Fibroblast of lung (primary cell): ENCODE results near the gene GAL. TPM values are rescaled to one million over a fixed set of nuclear protein-coding genes. Genes with fewer than 3 reads are reported as not detected.

Experiments used
- DNase-seq, 2 donors: peaks; one replicate each; pipeline versions ENCODE4 v3.0.0 to v3.0.0-alpha.2; 2010; ENCODE audit warnings: low read depth in 2 of 2
- H2AFZ ChIP-seq: 2 replicates; pipeline ENCODE4 v1.5.1; 2012; ENCODE audit warnings: low read length, control low read depth, inconsistent platforms
- H3K27ac ChIP-seq: 2 replicates; pipeline ENCODE4 v1.5.1; 2011; ENCODE audit warnings: low read length, control low read depth; ENCODE audit not compliant: insufficient read depth
- H3K27me3 ChIP-seq: 2 replicates; pipeline ENCODE4 v1.5.1; 2011; ENCODE audit warnings: mild to moderate bottlenecking, low read length; ENCODE audit not compliant: control insufficient read depth, insufficient read depth
- H3K36me3 ChIP-seq: 2 replicates; pipeline ENCODE4 v1.5.1; 2011; ENCODE audit warnings: low read length; ENCODE audit not compliant: control insufficient read depth, insufficient read depth
- H3K4me1 ChIP-seq: 2 replicates; pipeline ENCODE4 v1.5.1; 2011; ENCODE audit warnings: low read length; ENCODE audit not compliant: control insufficient read depth, insufficient read depth; ENCODE audit errors: extremely low read depth
- H3K4me2 ChIP-seq: 2 replicates; pipeline ENCODE4 v1.5.1; 2011; ENCODE audit warnings: low read length, control low read depth; ENCODE audit not compliant: insufficient read depth; ENCODE audit errors: extremely low read depth
- H3K4me3 ChIP-seq, 4 experiments: fragments of 200-600 bp in 1 of 4; sonication (generic) in 1 of 4; replicated peaks in 1 of 4; 2 replicates each; pipeline ENCODE4 v1.5.1; 2011 to 2016; ENCODE audit warnings: low read length in 4 of 4, low read depth in 3 of 4, mild to moderate bottlenecking in 3 of 4, control low read depth in 2 of 4, inconsistent platforms in 1 of 4, mixed read lengths in 1 of 4; ENCODE audit not compliant: insufficient read depth in 1 of 4; ENCODE audit errors: control extremely low read depth in 1 of 4
- H3K79me2 ChIP-seq: 2 replicates; pipeline ENCODE4 v1.5.1; 2012; ENCODE audit warnings: mild to moderate bottlenecking, low read length, inconsistent platforms; ENCODE audit not compliant: control insufficient read depth, insufficient read depth
- H3K9ac ChIP-seq: 2 replicates; pipeline ENCODE4 v1.5.1; 2011; ENCODE audit warnings: mild to moderate bottlenecking, low read length, control low read depth; ENCODE audit not compliant: insufficient read depth
- H3K9me3 ChIP-seq: 2 replicates; pipeline ENCODE4 v1.5.1; 2012; ENCODE audit warnings: low read depth, low read length; ENCODE audit not compliant: control insufficient read depth, insufficient read depth
- H4K20me1 ChIP-seq: 2 replicates; pipeline ENCODE4 v1.5.1; 2011; ENCODE audit warnings: low read length; ENCODE audit not compliant: control insufficient read depth, insufficient read depth; ENCODE audit errors: extremely low read depth
- EZH2 ChIP-seq: IDR thresholded peaks from 2 replicates; pipeline ENCODE4 v1.5.1; 2012; ENCODE audit warnings: low read length, control low read depth, mild to moderate bottlenecking; ENCODE audit errors: missing control alignments
- polyA plus RNA-seq, 2 donors: library from polyadenylated mRNA; depleted of rRNA in 1 of 2; stranded (reverse) in 1 of 2; unstranded in 1 of 2; fragments of >200 nt; gene quantifications; 2 replicates each; pipeline ENCODE4 v1.2.1, GENCODE V29; 2011 to 2012; ENCODE audit warnings: missing spikeins in 1 of 2
- total RNA-seq: library from RNA; depleted of rRNA; stranded (reverse); fragments of >200 nt; gene quantifications from 2 replicates; pipeline ENCODE4 v1.2.1, GENCODE V29; 2014
- TF ChIP-seq, protein P1 (sequence below), 2 donors: IDR thresholded peaks in 1 of 2; conservative IDR thresholded peaks in 1 of 2; 1 replicate in 1 of 2; 2 replicates in 1 of 2; pipeline ENCODE4 v1.5.1; 2011 to 2012; ENCODE audit warnings: low read length in 2 of 2, control low read depth in 1 of 2, inconsistent platforms in 1 of 2, low read depth in 1 of 2, mild to moderate bottlenecking in 1 of 2

The GAL gene
- total and polyA plus RNA-seq, 2 donors (not counting 1 experiment from before 2014, with no cell fraction given) = 1.6 to 5.4 TPM

GRCh38 chr11:68704887-68705286 is 20.5 kb downstream of the GAL start:
- H3K4me3 ChIP-seq = no peak overlapping the region
- H3K4me2 ChIP-seq = no peak overlapping the region
- H3K36me3 ChIP-seq = no peaks in the 10 kb centered on the region
- H2AFZ ChIP-seq = no peak overlapping the region
- H3K4me1 ChIP-seq = no peaks in the 10 kb centered on the region
- no peaks in the 10 kb centered on the region for H3K9me3 ChIP-seq
- H3K79me2 ChIP-seq = no peaks in the 10 kb centered on the region
- no peak overlapping the region for H3K9ac ChIP-seq
- H4K20me1 ChIP-seq = no peaks in the 10 kb centered on the region
- peaks cover 6% of the 10 kb centered on the region for H3K27me3 ChIP-seq
- peak; percentile 6 to 7 for DNase-seq
- TF ChIP-seq EZH2 = no peak
- TF ChIP-seq, protein P1, sequence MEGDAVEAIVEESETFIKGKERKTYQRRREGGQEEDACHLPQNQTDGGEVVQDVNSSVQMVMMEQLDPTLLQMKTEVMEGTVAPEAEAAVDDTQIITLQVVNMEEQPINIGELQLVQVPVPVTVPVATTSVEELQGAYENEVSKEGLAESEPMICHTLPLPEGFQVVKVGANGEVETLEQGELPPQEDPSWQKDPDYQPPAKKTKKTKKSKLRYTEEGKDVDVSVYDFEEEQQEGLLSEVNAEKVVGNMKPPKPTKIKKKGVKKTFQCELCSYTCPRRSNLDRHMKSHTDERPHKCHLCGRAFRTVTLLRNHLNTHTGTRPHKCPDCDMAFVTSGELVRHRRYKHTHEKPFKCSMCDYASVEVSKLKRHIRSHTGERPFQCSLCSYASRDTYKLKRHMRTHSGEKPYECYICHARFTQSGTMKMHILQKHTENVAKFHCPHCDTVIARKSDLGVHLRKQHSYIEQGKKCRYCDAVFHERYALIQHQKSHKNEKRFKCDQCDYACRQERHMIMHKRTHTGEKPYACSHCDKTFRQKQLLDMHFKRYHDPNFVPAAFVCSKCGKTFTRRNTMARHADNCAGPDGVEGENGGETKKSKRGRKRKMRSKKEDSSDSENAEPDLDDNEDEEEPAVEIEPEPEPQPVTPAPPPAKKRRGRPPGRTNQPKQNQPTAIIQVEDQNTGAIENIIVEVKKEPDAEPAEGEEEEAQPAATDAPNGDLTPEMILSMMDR (conservative IDR thresholded peaks at IDR 0.05 in 1 of 2, IDR thresholded peaks at IDR 0.05 in 1 of 2; ENCODE audit: low read depth in 1 of 2, low read length in 2 of 2) = no peak
- H3K27ac ChIP-seq = no peak overlapping the region

- TF ChIP-seq EZH2 = no peak
- TF ChIP-seq, protein P1 (conservative IDR thresholded peaks at IDR 0.05 in 1 of 2, IDR thresholded peaks at IDR 0.05 in 1 of 2; ENCODE audit: low read depth in 1 of 2, low read length in 2 of 2) = no peak
- Histone ChIP-seq H3K36me3 (no peaks in the 10 kb centered on the region), H3K9ac (no peak overlapping the region), H2AFZ (no peak overlapping the region), H3K79me2 (no peaks in the 10 kb centered on the region), H3K9me3 (no peaks in the 10 kb centered on the region), H4K20me1 (no peaks in the 10 kb centered on the region), H3K4me1 (no peaks in the 10 kb centered on the region), H3K4me2 (no peak overlapping the region), H3K4me3 (no peak overlapping the region), H3K27me3 (peaks cover 13% of the 10 kb centered on the region), H3K27ac (no peak overlapping the region)
- DNase-seq = no peak
Observed at GRCh38 chr11:68707527-68707926, 23.2 kb downstream of the GAL start.

DNA sequence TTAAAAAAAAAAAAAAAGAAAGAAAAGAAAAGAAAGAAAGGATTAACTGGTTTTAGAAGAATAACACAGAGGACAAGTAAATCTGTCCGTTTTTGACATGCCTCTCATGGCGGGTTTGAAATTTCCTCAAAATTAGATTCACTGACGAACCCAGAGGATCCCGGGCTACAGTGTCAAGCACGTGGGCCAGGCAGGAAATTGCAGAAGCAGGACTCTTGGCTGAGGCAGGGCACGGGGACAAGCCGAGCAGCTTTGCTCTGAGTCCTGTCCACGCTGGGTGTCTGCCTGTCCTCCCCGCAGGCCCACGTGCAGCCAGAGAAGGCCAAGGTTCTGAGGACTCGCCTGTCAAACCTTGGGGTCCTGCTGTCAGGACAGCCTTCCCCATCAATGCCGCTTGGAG is 24.7 kb downstream of the GAL start:
- DNase-seq = no peak
- no peak overlapping the region for H2AFZ ChIP-seq
- TF ChIP-seq, protein P1 (conservative IDR thresholded peaks at IDR 0.05 in 1 of 2, IDR thresholded peaks at IDR 0.05 in 1 of 2; ENCODE audit: low read depth in 1 of 2, low read length in 2 of 2) = no peak
- TF ChIP-seq EZH2 = no peak
- peaks cover 14% of the 10 kb centered on the region for H3K27me3 ChIP-seq
- no peaks in the 10 kb centered on the region for H3K4me1 ChIP-seq
- no peaks in the 10 kb centered on the region for H3K36me3 ChIP-seq
- H3K27ac ChIP-seq = no peak overlapping the region
- no peaks in the 10 kb centered on the region for H4K20me1 ChIP-seq
- no peak overlapping the region for H3K4me2 ChIP-seq
- H3K9me3 ChIP-seq = no peaks in the 10 kb centered on the region
- H3K79me2 ChIP-seq = no peaks in the 10 kb centered on the region
- H3K9ac ChIP-seq = no peak overlapping the region
- H3K4me3 ChIP-seq = no peak overlapping the region
